GM19240 (cell line): Measurements from ENCODE around the gene CDPF1.
"Not testable (repeated sequence)": the region's sequence is repeated elsewhere in the genome, so short reads cannot be mapped to it uniquely, and the experiment has no call there.

Source experiments
- DNase-seq: peaks from one replicate; pipeline ENCODE4 v3.0.0; 2011; ENCODE audit warnings: low spot score; ENCODE audit not compliant: insufficient read length

CDPF1 gene

DNA sequence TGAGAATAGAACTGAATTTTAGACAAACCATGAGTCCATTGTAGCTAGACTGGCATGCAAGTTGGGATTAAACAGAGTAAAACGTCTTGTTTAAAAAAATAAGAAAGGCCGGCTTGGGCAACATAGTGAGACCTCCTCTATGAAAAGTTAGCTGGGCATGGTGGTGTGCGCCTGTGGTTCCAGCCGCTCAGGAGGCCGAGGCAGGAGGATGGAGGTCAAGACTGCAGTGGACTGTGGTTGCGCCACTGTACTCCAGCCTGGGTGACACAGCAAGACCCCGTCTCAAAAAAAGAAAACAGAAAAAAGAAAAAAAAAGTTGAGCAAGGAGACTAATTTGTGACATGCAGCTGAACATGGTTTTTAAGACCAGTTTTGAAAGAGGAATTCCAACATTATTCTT is 23.5 kb downstream of the CDPF1 start:
- DNase-seq = no peak

DNA sequence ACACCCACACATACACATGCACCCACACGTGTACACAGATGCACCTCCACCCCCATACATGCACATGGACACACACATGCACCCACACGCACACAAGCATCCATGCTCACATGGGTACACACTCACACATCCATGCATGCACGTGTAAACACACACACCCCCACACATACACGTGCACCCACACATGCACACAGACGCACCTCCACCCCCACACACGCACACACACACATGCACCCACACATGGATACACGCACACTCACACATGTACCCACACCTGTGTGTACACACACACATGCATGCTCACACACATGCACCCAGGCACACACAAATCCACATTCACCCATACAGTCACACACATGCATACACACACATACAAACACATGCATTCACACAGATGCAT is 24.5 kb downstream of the CDPF1 start:
- no peak for DNase-seq

- no peak for DNase-seq
Measured at GRCh38 chr22:46224898-46225290, 25.2 kb downstream of the CDPF1 start.

DNA sequence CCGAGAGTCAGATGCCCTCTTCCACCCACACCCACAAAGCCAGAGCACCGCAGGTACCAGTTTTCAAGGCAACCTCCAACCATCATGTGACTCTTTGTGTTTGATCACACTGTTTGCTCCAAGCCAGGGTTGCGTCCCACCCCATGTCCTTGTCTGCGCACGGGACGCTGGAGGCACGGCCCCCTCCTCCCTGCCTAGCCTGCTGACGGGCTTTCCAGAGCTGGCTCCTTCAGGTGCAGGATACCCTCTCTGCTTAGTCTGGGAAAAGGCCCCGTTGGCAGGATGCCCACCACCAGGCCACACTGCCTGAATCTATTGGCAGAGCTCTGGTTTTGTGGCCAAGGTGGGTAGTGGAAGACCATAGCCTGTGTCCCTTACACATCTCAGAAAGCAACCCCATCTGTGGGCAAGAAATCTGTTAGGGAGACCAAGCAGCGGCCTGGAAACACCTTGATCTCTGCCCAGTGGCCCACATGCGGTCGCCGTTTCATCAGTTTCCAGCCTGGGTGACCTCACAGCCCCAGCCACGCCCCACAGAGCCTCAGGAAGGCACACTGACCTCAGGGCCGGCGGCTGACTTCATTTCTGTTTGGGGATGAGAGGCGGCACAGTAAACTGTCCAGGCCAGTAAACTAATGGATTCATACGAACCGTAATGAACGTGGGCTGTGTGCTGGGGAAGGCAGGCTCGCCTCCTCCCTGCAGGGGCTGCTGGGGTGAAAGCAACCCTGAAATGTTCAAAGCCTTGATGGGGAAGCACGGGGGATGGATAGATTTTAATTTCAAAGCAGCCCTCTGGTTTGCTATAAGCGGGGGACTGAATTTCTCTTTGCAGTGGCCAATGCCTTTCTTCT is 25.8 kb downstream of the CDPF1 start:
- DNase-seq = no peak

GRCh38 chr22:46220921-46221320 is 29.2 kb downstream of the CDPF1 start:
- no peak for DNase-seq

DNA sequence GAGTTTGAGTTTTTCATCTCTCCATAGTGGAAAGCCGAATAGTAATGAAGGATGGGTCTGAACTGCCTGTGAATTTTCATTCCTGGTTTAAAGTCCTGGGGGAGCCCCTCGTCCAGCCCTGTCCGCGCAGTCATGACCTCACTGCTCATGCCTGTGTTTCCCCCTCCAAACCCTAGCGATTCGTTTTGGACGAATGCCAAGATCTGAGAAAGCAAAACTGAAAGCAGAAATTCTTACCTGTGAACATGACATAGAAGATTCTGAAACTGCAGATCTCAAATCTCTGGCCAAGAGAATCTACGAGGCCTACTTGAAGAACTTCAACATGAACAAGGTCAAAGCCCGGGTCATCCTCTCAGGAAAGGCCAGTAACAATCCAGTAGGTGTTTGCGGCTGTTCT is 30.5 kb downstream of the CDPF1 start:
- no peak for DNase-seq

GRCh38 chr22:46214616-46215015 is 35.5 kb downstream of the CDPF1 start:
- no peak for DNase-seq

GRCh38 chr22:46214149-46214548 is 35.9 kb downstream of the CDPF1 start:
- DNase-seq = no peak

GRCh38 chr22:46213052-46213451 is 37.0 kb downstream of the CDPF1 start:
- DNase-seq = no peak

GRCh38 chr22:46212195-46212594 is 37.9 kb downstream of the CDPF1 start:
- no peak for DNase-seq

DNA sequence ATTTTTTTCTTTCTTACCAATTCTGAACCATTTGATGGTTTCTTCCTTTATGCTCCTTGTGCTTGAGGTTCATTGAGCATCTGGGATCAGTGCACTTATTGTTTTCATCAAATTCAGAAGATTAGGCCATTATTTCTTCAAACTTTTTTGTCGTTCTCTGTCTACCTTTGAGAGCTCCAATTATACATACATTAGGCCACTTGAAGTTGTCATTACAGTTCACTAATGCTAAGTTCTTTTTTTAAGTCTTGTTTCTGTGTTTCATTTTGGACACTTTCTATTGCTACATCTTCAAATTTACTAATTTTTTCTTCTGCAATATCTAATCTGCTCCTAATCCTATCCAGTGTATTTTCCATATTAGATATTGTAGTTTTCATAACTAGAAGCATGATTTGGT is 40.8 kb downstream of the CDPF1 start:
- no peak for DNase-seq

- DNase-seq = no peak
Measured at GRCh38 chr22:46203601-46203980, 46.5 kb downstream of the CDPF1 start.

- no peak for DNase-seq
Measured at GRCh38 chr22:46202897-46203600, 47.0 kb downstream of the CDPF1 start.

- DNase-seq = no peak
Measured at GRCh38 chr22:46201059-46201757, 48.9 kb downstream of the CDPF1 start.

- DNase-seq = not testable (repeated sequence)
Measured at GRCh38 chr22:46198806-46199205, 51.3 kb downstream of the CDPF1 start.

DNA sequence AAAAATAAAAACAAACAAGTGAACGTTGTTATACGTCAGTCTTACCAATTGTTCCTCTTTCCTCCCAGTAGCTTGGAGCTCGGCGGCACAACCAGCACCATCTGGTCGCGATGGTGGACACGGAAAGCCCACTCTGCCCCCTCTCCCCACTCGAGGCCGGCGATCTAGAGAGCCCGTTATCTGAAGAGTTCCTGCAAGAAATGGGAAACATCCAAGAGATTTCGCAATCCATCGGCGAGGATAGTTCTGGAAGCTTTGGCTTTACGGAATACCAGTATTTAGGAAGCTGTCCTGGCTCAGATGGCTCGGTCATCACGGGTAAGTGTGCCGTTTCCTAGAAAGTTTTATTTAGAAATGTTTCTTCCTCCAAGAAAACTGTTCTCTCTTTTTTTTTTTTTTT is 51.8 kb downstream of the CDPF1 start:
- DNase-seq = no peak

GRCh38 chr22:46196278-46196677 is 53.8 kb downstream of the CDPF1 start:
- DNase-seq = no peak

- no peak for DNase-seq
Measured at GRCh38 chr22:46195487-46196165, 54.5 kb downstream of the CDPF1 start.
